ENCODE results near the gene ESRRG.

DNA sequence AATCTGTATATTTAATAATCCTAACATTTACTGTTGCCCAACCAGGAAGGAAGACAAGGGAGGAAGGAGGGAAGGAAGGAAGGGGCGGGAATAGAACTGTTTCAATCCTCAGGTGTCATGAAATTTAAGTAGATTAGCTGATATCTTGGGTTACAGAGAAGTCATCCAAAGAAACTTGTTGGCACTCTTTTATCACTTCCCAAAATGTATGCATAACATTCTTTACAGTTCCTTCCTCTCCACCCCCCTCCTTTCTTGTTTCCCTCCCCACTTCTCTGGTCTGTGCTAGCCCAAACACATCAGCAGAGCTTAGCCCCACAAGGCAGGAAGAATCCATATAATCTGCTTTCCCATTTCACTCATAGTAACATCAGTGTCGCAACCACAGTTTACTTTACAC, 110.9 kb downstream of the ESRRG start:
- TF ChIP-seq, protein P1, sequence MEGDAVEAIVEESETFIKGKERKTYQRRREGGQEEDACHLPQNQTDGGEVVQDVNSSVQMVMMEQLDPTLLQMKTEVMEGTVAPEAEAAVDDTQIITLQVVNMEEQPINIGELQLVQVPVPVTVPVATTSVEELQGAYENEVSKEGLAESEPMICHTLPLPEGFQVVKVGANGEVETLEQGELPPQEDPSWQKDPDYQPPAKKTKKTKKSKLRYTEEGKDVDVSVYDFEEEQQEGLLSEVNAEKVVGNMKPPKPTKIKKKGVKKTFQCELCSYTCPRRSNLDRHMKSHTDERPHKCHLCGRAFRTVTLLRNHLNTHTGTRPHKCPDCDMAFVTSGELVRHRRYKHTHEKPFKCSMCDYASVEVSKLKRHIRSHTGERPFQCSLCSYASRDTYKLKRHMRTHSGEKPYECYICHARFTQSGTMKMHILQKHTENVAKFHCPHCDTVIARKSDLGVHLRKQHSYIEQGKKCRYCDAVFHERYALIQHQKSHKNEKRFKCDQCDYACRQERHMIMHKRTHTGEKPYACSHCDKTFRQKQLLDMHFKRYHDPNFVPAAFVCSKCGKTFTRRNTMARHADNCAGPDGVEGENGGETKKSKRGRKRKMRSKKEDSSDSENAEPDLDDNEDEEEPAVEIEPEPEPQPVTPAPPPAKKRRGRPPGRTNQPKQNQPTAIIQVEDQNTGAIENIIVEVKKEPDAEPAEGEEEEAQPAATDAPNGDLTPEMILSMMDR (conservative IDR thresholded peaks at IDR 0.05; ENCODE audit: low read length): no peak
- no peak for TF ChIP-seq EZH2phosphoT487 (IDR thresholded peaks at IDR 0.05; ENCODE audit: borderline replicate concordance)

Measured in Loucy (cell line).